HG03457 (cell line): Measurements from ENCODE around the gene GRAMD2A.

Experiments used
- ATAC-seq: cut with Tn5 transposase; IDR thresholded peaks from one replicate; pipeline ENCODE4 v1.9.1; 2021; ENCODE audit warnings: moderate number of reproducible peaks; ENCODE audit not compliant: unreplicated experiment

The GRAMD2A gene

DNA sequence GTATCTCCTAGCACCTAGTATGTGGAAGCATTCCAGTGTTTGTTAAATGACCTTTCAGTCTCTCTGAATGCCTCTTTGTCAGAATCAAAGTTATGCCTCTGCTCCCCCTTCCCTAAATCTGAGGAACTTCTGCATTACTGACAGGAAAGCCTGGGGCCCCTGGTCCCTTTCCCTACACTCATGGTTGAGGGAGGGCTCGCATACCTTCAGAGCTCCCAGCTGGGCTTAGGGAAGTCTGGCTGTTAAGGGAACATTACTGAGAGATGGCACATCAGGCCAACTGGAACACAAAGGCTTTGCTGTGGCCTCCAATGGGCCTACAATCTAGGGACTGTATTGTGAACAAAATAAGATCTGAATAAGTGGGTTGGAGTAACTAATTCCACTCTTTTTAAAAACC lies 23.1 kb upstream of the GRAMD2A start:
- no peak for ATAC-seq

DNA sequence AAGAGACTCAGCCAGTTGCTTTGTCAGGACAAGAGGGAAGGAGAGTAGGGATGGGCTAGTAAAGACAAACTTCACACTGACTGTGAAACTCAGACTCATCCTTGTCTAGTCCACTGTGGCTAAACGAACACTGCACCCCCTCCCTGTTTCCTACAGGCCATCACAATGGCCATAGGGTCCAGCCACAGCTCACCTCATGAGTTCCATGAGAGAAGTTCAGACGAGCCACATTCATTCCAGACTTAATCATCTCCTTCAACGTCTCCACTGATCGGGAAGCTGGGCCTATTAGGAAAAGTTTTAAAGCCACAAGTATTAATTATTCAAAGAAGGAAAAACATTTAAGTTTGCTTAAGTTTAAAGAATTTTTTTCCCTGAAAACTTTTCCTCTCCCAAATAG lies 19.6 kb upstream of the GRAMD2A start:
- ATAC-seq: no peak

DNA sequence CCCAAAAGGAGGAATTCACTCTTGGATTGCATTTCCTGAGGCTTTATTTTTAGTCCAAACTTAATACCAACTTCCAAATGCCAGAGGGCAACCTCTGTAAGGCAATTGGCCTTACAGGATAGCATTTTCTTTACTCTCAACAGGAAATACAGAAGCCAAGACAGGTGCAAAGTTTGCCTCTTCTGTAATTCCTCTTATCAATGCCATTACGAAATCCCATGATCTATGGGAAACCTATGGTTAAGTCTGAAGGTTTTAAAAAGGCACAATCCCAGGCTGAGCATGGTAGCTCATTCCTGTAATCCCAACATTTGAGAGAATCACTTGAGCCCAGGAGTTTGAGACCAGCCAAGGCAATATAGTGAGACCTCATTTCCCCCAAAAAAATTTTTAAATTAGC lies 18.5 kb upstream of the GRAMD2A start:
- ATAC-seq: no peak

DNA sequence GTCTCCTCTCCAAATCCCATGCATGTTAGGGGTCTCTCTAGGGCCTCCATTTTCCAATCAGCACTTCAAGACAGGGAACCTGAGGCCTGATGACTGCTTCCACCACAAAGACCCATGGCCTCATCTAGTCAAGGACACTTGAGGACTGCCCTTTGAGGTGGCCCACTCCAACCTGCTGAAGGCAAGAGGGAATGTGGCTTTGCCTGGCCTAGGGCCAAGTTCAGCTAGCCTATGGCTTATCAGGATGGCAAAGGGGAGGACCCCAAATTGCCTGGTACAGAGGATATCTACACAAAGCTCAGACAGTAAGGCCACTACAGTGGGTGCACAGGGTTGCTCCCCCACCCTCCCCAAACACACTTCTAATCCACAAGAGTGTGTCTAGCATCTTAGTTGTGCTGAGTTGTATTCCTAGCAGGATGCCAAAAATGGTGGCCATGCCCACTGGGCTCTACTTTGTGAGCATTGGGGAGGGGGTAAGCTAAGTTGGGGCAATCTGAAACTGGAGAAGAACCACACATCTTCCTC lies 10.0 kb upstream of the GRAMD2A start:
- no peak for ATAC-seq

DNA sequence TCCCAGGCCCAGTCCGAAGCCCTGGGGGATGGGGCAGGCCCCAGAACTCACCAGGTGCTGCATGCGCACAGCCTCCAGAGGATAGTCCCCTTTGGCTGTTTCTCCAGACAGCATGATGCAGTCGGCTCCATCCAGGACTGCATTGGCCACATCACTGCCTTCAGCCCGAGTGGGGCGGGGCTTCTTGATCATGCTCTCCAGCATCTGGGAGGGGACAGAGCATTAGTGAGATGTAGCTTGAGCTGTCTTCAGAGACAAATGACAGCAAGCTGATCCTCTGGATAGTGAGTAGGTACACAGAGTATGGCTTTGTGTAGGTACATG lies 9.1 kb upstream of the GRAMD2A start:
- no peak for ATAC-seq

DNA sequence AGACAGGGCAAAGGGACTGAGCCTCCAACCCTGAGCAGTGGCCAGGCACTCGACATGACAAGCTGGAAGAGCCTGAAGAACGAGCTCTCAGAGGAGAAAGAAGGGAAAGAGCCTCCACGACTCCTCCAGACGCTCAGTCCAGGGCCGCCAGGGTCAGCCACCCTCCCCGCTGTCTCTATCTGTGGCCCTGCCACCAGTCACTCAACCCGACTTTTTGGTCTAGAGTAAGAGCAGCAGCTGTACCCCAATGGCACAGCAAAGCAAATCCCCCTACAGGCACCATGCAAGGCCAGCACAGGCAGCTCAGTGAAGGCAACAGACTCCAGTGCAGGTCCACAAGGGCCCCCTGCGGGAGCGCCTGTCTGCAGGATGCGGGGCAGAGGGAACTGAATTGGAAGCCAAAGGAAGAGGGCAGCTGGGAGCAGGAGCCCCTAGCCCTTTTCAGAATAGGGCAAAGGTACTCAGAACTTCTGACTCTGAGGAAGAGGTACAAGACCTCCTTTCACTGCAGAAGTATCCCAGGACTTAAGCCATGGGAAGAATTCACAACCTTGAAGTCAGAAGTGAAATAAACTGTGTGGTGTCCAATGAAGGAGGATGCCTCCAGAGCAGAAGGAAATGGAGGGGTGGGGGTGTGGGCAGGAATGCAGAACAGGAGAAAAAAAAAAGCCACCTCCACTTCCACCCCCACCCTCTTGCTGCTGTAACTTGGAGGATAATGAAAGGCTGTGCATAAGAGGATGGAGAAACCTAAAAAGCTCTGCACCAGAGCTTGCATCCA lies 8.5 kb upstream of the GRAMD2A start:
- no peak for ATAC-seq

DNA sequence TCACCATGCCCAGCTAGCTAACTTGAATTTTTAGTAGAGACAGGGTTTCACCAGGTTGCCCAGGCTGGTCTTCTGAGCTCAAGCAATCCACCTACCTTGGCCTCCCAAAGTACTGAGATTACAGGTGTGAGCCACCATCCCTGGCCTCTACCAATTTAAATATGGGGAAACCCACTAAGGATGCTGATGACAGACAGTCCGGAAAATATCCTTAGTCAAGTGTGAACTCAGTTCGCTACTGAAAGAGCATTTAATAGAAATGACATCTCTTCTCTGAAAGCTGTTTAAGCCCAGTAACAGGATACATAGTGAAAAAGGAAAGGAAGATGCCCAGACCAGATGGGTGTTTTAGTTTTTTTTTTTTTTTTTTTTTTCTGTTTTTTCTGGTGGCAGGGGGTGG lies 7.7 kb upstream of the GRAMD2A start:
- no peak for ATAC-seq

DNA sequence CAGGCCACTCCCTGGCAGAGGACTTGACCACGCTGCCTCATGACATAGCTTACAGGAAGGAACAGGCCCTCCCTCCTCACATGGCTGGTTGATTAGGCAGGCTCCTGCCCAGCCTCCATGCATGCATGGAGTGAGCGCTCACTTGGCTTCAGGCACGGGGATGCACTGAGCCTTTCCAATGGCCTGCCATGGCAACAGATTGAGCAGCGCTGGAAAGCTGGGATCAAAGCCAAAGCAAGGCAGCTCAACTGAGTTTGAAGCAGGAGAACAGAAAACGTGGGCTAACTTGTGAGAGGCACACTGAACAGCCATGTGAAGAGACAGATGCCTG lies 5.9 kb upstream of the GRAMD2A start:
- no peak for ATAC-seq

DNA sequence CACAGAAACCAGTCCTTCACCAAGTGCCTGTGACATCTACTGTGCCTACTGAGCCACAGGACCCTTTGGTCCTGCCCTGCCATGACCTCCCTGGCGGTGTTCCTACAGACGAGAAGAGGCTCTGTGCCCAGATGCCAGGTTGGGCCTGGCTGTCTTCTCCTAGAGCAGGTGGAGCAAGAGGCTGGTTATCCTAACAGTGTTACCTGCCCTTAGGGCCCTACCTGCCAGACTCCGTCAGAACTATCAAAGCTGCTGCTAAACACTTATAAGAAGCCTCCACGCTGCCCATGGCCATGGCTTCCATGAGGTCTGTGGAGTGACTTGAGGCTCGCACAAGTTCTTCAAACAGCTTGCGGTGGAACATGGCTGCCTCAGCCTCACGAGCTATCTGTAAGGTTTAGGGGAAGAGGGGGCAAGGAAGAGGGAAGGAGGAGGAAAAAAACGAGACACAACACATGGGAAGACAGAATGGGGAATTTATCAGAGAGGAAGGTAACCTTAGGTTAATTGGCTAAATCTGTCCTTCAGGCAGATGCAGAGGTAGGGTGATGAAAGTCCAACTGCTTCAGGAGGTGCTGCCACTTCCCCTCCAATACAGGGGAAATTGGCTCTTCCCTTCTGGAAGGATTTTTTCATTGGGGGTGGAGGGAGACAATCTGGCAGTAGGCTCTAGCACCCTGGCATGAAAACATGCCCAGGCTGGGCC lies 5.4 kb upstream of the GRAMD2A start:
- ATAC-seq: no peak

DNA sequence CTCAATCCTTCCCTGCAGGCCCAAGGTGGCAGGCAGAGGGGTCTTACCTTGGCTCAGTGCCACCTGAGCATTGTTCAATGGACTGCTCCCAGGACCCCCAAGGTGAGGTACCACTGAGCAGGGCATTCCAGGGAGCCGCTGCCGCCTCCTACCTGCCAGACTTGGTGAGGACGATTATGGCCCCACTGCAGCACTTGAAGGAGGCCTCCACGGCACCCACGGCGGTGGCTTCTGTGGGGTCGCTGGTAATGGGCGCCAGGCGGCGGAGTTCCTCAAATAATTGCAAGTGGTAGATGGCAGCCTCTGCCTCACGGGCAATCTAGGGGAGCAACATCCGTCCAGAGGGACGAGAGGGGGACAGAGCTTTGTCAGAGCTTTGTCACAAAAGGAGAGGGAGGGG lies 4.7 kb upstream of the GRAMD2A start:
- no peak for ATAC-seq

DNA sequence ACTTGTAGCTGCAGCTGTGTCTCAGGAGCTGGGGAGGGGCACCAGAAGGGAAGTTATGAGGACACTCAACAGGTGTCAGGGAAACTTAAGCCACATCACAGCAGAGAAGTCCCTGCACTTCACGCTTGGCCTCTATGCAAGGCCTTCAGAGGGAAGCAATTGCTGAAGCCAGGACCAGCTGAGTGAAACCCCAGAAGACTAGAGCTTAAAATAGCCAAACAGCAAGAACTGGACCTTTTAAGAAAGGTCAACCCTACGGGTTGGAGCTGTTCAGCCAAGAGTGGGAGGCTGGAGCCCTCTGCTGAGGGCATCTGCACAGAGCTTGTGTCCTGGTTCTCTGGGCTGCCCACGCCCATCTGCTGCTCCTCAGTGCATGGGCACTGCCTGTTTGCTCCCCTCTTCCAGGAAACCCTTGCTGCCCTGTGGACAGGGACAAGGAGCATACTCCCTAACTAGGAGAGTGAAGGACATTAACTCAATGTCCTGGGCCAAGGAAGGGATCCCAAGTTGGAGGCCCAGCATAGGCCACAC lies 3.9 kb upstream of the GRAMD2A start:
- no peak for ATAC-seq

DNA sequence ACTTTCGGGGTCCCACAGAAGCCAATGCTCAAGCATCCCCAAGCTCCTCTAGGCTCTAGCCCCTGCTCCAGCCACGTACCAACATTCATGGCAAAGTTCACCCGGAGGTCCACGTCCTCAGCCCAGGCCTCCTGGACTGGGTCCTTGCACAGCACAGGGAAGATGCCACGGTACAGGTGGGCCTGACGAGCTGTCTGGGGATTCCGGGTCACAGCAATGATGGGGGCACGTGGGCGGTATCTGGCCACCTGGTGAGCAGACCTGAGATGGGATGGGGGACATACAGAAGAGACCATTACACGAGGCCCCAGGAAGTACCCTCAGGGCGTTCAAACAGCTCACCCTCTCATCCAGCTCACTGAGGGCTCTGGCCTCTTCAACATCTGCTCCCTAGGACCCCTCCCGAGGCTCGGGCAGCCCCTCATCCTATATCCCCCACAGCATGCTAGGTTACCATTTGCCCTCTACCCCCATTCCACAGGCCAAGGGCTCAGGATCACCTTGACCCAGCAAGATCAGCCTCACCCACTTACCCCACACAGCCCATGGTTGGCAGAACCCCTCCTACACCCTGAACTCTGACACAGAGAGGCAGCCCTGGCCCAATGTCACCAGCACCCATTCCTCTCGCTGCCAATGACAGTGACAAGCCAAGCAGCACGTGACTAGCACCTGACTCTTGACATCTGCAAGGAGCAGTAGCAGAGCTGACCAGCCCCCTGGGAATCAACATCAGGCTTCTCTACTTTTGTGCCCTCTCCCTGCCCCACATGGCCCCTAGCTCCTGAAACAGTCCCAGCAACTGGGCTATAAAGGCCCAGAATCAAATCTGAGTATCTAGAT lies 3.0 kb upstream of the GRAMD2A start:
- ATAC-seq: no peak

DNA sequence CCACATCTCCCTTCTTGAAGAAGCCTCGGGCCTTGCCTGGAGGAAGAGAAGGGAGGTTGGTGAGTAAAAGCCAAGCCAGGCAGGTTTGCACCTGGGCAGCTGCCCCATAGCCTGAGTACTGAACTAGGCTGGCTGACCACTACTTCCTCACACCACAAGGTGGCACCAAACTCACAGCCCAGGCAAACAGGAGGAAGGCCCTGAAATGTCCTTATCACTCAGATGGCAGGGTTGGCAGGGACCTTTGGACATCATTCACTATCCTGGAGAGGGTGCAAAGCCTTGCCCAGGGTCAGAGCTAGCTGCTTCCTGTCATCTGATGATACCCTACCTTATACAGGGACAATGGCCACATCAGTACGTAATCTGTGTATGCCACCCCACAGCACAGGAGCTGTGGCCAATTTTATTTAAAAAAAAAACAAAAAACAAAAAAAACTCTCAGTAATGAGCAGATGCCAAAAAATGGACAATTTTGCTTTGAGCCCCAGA lies 2.2 kb upstream of the GRAMD2A start:
- ATAC-seq: no peak

DNA sequence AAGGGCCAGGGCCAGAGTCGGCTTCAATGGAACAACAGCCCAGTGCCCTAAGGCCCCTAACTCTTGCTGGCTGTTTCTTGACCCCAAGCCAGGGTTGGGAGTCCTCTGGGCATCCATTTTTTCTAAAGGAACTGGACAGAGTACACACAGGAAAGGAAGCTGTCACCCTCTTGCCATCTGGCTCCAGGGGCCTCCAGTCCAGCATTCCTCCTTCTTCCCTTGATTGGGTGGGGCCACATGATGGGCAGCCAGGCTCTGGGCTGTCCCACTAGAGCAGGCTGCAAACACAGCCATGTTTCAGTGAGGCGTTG lies 1.6 kb upstream of the GRAMD2A start:
- ATAC-seq: no peak

DNA sequence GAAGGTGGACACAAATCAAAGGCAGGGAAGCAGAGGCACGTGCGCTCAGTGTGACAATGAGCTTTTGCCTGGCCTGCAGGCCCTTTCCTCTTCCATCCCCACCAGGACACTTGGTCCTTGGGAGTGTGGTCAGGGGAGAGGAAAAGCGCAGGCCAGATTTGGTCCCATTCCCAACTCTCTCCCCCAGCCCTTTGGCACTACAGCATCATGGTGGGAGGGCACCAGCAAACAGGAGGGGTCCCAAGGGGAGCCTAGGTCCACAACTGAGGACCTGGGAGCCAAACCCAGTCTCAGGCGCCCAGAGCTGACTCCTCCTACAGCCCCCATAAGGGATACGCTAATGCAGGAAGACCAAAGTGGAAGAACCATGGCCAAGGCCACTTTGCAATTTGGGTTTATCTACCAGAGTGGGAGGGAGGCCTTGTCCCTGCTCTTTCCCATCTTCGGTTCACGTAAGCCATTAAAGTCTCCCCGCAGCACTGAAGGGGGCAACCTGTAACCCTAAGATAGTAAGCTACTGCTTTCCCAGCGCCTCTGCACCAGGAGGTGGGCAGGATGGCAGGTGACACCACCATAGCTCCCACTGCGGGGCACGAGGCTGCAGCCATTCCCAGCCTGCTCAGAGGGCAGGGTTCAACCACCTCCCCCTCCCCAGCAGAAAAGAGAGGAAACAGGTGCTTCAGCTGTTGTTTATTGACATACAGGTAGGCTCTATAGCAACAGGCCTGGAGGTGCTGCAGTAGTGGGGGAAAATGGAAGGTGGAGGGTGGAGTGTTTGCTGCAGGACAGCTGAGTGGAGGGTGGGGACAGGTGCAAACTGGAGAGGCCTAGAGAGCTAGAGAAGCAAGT lies 993 bp upstream of the GRAMD2A start:
- no peak for ATAC-seq

DNA sequence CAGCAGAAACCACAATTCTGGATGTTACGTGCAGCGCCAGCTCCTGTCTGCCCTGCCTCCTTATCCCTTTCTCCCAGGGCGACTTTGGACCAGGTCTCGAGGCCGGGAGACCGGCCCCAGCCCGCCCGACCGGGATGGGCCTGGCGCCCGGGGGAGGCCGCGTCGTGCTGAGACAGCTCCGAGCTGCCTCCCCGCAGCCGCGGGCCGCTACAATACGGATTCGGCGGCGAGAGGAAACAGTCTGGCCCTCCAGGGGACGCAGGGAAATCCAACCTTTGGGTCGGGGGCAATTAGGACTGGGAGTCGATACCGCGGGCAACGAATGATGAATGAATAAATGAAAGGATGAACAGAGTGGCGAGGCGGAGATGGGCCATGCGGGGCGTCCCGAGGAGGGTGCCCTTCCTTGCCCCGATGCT lies 537 bp downstream of the GRAMD2A start:
- no peak for ATAC-seq

DNA sequence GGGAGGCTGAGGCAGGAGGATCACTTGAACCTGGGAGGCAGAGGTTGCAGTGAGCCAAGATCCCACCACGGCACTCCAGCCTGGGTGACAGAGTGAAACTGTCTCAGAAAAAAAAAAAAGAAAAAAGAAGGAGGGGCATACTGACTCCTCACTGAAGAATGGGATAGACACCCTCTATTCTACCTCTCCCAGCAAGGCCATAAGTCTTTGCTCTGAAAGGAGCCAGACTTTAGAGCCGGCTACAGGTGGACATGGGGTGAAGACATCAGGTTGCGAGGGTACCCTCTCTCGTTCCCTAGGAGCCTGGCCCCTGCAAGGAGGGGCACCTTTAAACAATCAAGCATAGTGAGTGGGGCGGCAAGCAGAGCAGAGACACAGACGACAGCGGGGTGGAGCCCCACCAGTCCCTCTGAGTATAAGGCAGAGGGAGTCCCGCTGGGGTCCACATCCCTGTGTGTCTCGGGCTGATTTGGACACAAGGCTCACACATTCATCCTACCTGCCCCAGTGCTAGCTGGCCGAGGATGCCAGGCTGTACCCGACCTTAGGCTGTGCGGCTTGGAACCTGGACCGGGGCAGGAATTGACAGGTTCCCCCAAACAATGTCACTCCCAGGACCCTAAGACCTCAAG lies 1.1 kb downstream of the GRAMD2A start:
- ATAC-seq: no peak

DNA sequence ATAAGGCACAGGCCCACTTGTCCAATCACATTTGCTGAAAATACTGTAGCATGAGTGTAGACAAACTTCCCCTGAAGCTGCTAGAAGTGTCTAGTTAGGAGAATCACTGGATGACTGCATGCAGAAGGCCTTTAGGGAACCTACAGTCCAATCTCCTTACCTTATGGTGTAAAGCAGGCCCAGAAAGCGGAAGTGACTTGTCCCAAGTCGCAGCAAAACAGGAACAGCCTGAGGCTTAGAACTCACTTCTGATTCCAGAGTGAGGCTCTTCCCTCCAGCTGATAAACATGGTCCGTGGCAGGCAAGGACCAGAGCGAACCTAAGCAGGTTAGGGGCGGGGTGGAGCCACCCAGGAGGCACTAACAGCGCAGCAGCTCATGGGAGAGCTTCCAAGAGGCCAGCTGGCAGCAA lies 2.5 kb downstream of the GRAMD2A start:
- no peak for ATAC-seq

DNA sequence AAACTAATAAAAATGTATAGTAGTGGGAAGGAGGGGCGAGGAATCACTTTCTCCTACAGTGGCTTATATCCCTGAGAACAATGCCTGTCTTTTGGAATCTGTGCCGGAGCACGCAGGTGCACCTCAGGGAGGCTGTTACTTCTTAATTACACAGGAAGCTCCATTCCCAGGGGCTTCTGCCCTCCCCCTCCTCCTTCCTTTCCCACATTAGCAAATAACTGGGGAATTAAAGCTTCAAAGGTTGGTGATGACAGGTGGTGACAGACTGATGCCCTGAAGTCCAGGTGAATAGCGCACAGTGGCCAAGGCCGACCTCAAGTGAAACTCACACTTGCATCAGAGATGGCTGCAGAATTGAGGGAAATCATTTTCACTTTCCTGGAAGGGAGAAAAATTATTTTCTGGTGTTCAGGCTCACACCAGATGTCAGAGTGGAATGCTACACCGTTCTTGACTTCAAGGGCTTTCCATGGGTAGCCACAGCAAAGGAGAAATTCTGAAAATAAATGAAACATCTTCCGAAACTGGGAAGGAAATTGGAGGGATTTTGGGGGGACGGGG lies 3.7 kb downstream of the GRAMD2A start:
- ATAC-seq: no peak

DNA sequence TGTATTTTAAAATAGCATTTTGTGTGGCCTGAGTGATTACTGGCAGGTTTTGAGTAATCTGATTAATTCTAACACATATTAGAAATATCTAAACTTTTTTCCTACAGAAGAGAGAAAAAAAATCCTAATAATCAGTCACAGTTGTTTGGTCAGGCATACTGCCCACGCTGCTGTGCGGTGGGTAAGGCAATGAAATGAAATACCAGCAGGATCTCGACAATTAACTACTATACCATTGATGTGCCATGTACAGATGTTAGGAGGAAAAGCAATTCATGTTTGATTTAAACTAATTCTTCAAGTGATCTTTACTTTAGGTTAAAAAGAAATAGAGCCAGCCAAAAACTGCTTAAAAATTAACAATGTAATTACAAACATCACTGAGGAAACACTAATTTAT lies 5.2 kb downstream of the GRAMD2A start:
- no peak for ATAC-seq
